Psoas muscle (tissue), 8 donors: ENCODE results near the gene CXorf38. TPM values are rescaled to one million over a fixed set of nuclear protein-coding genes. Genes with fewer than 3 reads are reported as not detected.

ENCODE experiments used
- ATAC-seq, 4 donors: fragments of 200-7000 bp; cut with Tn5 transposase; one replicate each; pipeline ENCODE4 v1.9.1; 2020; ENCODE audit warnings: moderate library complexity in 3 of 4, mild to moderate bottlenecking in 2 of 4
- DNase-seq, 2 donors: peaks; one replicate each; pipeline ENCODE4 v3.0.0-alpha.2; 2020
- H3K27ac ChIP-seq: fragments of 200-600 bp; one replicate; pipeline ENCODE4 v1.8.0; 2022
- H3K27me3 ChIP-seq, 3 donors: fragments of 200-600 bp in 1 of 3; one replicate each; pipeline versions ENCODE4 v1.6.1 to v1.8.0; 2013 to 2022; ENCODE audit warnings: low read length in 2 of 3, mild to moderate bottlenecking in 2 of 3, moderate library complexity in 1 of 3; ENCODE audit not compliant: insufficient read depth in 3 of 3
- H3K36me3 ChIP-seq, 2 donors: fragments of 200-600 bp in 1 of 2; one replicate each; pipeline versions ENCODE4 v1.6.1 to v1.8.0; 2013 to 2022; ENCODE audit warnings: low read depth in 1 of 2, mild to moderate bottlenecking in 1 of 2, moderate library complexity in 1 of 2; ENCODE audit not compliant: insufficient read depth in 1 of 2
- H3K4me1 ChIP-seq: fragments of 200-600 bp; one replicate; pipeline ENCODE4 v1.8.0; 2022
- H3K4me3 ChIP-seq: fragments of 200-600 bp; one replicate; pipeline ENCODE4 v1.8.0; 2022; ENCODE audit warnings: mild to moderate bottlenecking
- H3K9me3 ChIP-seq: fragments of 200-600 bp; one replicate; pipeline ENCODE4 v1.8.0; 2022
- CTCF ChIP-seq: fragments of 200-600 bp; IDR thresholded peaks from one replicate; pipeline ENCODE4 v1.8.0; 2022; ENCODE audit warnings: antibody characterized with exemption
- WGBS, 3 donors: extraction: QIAGEN DNeasy Blood & Tissue Kit; methylation state at CpG; one replicate each; pipeline versions ENCODE4 v1.1.6 to v1.1.7; 2013; 5-methylcytosine and 5-hydroxymethylcytosine counted together
- intact Hi-C, 2 donors: fragments of 100-400 bp; cut with DNase I; formaldehyde crosslinking; loops; one replicate each; pipeline versions ENCODE4 v1.11.0 to v1.14.2; 2022
- polyA plus RNA-seq, 3 donors: library from polyadenylated mRNA; stranded (reverse); fragments of 200-250 nt; gene quantifications; one replicate each; pipeline ENCODE4 v1.2.3, GENCODE V29; 2013
- total RNA-seq, 4 donors: library from RNA; stranded (reverse); fragmentation: NEBNext Ultra II Directional in 2 of 4; extraction: Animal tissue kit (Norgen Biotek cat#: 25700) in 2 of 4; gene quantifications; one replicate each; pipeline versions ENCODE4 v1.2.1 to v1.2.4, GENCODE V29; 2021 to 2023
- donor health status: healthy with polysubstance abuse.
- donor health status: DM: no; HTN: no; CAD: no; lungs with moderate emphysema.
- donor health status: Bipolar disorder and iron deficiency.
- donor health status: healthy.
- donor health status: DM: yes; HTN: yes; CAD: no.
- donor health status: DM: no; HTN: no; CAD: no.
- donor health status: DM: no; HTN: no; CAD: no.
- donor health status: DM: yes; HTN: yes; CAD: no.

The CXorf38 gene
- total and polyA plus RNA-seq, 7 donors = 2.1 to 3.9 (median 3.1) TPM

- Histone ChIP-seq H3K4me1 (no peaks in the 10 kb centered on the region), H3K27me3 (no peaks in the 10 kb centered on the region), H3K9me3 (no peaks in the 10 kb centered on the region), H3K36me3 (peaks cover 0 to 91% of the 10 kb centered on the region in 2 donors), H3K4me3 (no peak overlapping the region), H3K27ac (no peak overlapping the region)
- no peak for DNase-seq
- intact Hi-C loops = no loop called here
- TF ChIP-seq CTCF = peak; percentile 48
- WGBS, 3 donors = 34 to 41% (median 34%) methylated on average over 6 of the region's 6 CpGs
- peak; percentile 39 to 83 (median 72) for ATAC-seq
Observed at GRCh38 chrX:40663880-40664630, 16.7 kb upstream of the CXorf38 start.

GRCh38 chrX:40663078-40663740 is 15.8 kb upstream of the CXorf38 start:
- no peak for DNase-seq
- no peak overlapping the region for H3K4me3 ChIP-seq
- no peak overlapping the region for H3K27ac ChIP-seq
- no peaks in the 10 kb centered on the region for H3K27me3 ChIP-seq
- intact Hi-C loops = no loop called here
- no peaks in the 10 kb centered on the region for H3K4me1 ChIP-seq
- TF ChIP-seq CTCF = no peak
- no peaks in the 10 kb centered on the region for H3K9me3 ChIP-seq
- peaks cover 0 to 92% of the 10 kb centered on the region in 2 donors for H3K36me3 ChIP-seq
- 80 to 89% (median 84%) methylated on average over 3 of the region's 3 CpGs for WGBS, 3 donors
- no peak for ATAC-seq

GRCh38 chrX:40661489-40661888 is 14.1 kb upstream of the CXorf38 start:
- Histone ChIP-seq H3K27ac (no peak overlapping the region), H3K4me1 (no peaks in the 10 kb centered on the region), H3K9me3 (no peaks in the 10 kb centered on the region), H3K36me3 (peaks cover 0 to 91% of the 10 kb centered on the region in 2 donors), H3K27me3 (no peaks in the 10 kb centered on the region), H3K4me3 (no peak overlapping the region)
- no peak for TF ChIP-seq CTCF
- intact Hi-C loops = no loop called here
- no peak for ATAC-seq
- no peak for DNase-seq
- 89 to 100% (median 98%) methylated on average over 2 of the region's 2 CpGs for WGBS, 3 donors

- DNase-seq = no peak
- Histone ChIP-seq H3K4me1 (no peaks in the 10 kb centered on the region), H3K36me3 (peaks cover 0 to 81% of the 10 kb centered on the region in 2 donors), H3K27me3 (no peaks in the 10 kb centered on the region), H3K27ac (no peak overlapping the region), H3K4me3 (no peak overlapping the region), H3K9me3 (no peaks in the 10 kb centered on the region)
- TF ChIP-seq CTCF = no peak
- WGBS, 3 donors = 74 to 83% (median 75%) methylated on average over 5 of the region's 5 CpGs
- intact Hi-C loops = no loop called here
- ATAC-seq = no peak
Observed at GRCh38 chrX:40660381-40660780, 13.0 kb upstream of the CXorf38 start.
